ENCODE measurements around the gene HOXB2.
A peak's percentile ranks its signal among the peaks of the same experiment; 100 is the strongest.

The HOXB2 gene

DNA sequence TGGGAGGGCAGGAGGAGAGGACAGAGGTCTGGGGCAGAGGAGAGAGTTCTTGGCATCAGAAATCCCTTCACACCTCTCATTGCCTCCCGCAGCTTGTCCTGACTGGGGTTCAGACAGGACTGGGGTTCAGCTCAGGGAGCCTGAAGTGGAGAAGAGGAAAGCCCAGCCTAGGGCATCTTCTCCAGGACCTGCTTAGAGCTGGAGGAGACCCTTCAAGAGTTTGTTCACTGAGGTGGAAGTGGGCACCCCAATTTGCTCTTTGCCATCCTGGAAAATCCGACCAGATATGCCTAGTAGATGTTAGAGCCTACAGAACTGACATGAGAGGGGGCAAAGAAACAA, 43.1 kb upstream of the HOXB2 start:
- no peak for DNase-seq (ENCODE audit: insufficient read length)
- TF ChIP-seq TAF1 (IDR thresholded peaks at IDR 0.05; ENCODE audit: borderline replicate concordance, low read depth, low read length), result no peak
- TF ChIP-seq POLR2AphosphoS5 (IDR thresholded peaks at IDR 0.05; ENCODE audit: low read depth, low read length), result no peak
- no peak for TF ChIP-seq POLR2A (IDR thresholded peaks at IDR 0.05; ENCODE audit: low read depth, low read length)
- no peak for FAIRE-seq

DNA sequence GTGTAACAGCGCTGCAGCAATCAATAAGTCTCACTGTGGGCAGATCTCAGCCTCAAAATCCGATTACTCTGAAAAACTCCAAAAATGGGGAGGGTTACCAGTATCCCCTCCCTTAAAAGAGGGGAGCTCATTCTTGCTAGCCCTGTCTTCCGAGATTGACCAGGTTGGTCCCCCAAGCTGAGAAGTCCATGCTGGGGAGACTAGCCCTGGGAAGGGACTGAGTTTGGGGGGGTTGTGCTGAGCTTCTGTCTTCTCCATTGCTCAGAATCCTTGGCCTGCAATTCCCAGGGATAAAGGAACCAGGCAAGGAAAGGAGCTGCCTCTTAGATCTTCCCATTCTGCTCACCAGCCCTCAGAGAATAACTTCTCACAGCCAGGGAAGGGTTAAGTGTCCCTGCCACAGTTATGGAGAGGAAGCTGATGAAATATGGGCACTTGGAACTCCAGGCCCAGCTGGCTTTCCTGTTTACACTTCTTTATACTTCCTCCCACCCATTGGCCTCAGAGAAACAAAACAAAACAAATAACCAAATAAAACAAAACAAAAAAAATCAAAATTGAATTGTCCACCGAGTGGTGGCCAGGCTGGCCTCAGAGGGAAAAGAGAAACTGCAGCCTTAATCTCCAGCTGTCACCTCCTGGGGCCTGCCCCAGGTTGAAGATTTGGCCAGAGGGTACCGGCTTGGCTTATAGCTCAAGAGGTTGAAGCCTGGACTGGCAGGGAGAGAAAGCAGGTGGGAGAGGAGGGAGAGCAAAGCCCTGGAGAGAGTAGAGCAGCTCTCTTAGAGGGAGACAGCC, 42.6 kb upstream of the HOXB2 start:
- DNase-seq (ENCODE audit: insufficient read length) (no peak), FAIRE-seq (no peak)
- TF ChIP-seq POLR2A (IDR thresholded peaks at IDR 0.05; ENCODE audit: low read depth, low read length), result no peak
- no peak for TF ChIP-seq POLR2AphosphoS5 (IDR thresholded peaks at IDR 0.05; ENCODE audit: low read depth, low read length)
- TF ChIP-seq TAF1 (IDR thresholded peaks at IDR 0.05; ENCODE audit: borderline replicate concordance, low read depth, low read length), result no peak

DNA sequence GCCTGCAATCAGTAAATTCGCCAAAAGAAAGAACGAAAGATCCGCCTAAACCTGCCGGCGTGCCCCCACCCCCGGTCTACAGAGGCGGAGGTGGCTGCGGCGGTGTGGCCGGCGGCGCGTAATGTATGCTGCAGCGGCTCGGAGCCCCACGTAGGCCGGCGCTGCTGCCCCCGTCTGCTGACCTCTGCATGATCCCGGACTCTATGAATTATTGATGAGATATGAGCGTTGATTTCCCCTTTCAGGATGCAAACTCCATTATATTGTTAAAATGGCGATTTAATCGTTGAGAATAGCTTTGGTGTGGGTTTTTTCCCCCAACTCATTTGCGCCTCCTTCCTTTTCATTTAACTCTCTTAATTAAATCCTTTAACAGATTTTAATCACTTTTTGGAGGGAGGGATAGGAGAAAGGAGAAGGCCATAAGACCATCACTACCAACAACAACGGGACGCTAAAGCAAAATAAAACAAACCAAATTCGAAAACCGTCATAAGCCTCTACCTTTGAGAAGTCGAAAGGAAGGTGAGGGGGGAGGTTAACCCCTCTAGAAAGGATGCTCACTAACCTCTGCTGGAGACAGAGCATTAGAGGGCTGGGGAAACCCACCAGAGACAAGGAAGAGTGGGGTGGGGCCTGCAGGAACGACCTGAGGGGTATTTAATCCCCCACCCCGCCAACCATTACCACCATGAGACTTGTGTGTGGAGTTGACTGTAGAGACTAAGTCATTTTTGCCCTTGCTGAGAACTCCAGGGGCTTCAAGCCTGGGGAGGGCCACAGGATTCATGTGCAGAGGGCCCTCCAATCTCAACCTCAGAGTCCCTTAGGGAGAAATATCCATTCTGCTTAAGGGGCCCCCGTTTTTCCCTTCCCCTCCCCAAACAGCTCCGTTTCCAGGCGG, 41.7 kb upstream of the HOXB2 start:
- DNase-seq (ENCODE audit: insufficient read length) (peak; percentile 58), FAIRE-seq (peak; percentile 78)
- TF ChIP-seq POLR2A (IDR thresholded peaks at IDR 0.05; ENCODE audit: low read depth, low read length) (no peak), POLR2AphosphoS5 (IDR thresholded peaks at IDR 0.05; ENCODE audit: low read depth, low read length) (no peak), TAF1 (IDR thresholded peaks at IDR 0.05; ENCODE audit: borderline replicate concordance, low read depth, low read length) (no peak)

DNA sequence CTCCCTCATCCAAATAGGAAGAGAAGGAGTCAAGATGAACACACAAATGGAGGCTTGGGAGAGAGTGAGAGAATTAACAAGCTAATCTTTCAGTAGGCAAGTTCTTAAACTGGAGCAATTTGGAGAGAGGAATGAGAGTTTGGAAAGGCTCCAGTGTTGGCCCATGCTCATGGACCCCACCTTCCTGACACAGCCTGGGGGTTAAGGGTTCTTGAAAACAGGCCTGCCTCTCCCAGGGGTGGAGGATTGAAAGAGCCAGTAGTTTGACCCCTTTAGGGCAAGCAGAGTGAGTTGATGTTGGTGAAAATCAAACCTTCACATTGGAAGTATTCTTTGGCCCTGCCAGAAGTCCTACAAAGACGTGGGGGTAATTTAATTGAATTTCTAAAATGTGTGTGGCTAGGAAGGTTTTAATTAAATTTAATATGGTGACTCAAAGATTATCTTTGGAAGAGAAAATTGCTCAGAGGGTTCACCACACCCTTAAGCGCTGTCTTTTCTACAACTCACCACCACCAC, 39.4 kb upstream of the HOXB2 start:
- TF ChIP-seq TAF1 (IDR thresholded peaks at IDR 0.05; ENCODE audit: borderline replicate concordance, low read depth, low read length) (no peak), POLR2A (IDR thresholded peaks at IDR 0.05; ENCODE audit: low read depth, low read length) (no peak)
- no peak for FAIRE-seq
- no peak for DNase-seq (ENCODE audit: insufficient read length)

DNA sequence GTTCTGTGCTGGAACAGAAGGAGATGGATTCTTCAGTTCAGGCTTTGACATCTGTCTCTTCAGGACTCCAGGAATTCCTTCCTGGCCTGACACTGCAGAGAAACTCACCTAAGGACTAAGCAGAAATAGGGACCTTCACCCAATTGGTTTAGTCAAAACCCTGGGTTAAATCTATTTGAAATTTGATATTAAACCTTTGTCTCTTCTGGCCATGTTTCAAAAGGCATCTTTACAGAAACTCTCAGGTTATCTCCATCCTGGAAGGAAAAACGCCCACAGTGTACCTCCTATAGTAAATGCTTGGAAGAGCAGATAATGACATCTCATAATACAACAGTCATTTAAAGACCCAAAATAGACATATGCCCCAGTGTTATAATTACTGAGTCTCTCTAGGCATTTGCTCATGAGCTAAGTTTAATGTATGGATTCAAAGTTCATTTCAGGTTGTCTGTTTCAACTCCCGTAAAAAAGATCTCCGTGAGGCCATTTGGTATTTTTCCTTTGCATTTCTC, 38.9 kb upstream of the HOXB2 start:
- TF ChIP-seq TAF1 (IDR thresholded peaks at IDR 0.05; ENCODE audit: borderline replicate concordance, low read depth, low read length) (no peak), POLR2AphosphoS5 (IDR thresholded peaks at IDR 0.05; ENCODE audit: low read depth, low read length) (no peak), POLR2A (IDR thresholded peaks at IDR 0.05; ENCODE audit: low read depth, low read length) (no peak)
- no peak for DNase-seq (ENCODE audit: insufficient read length)
- FAIRE-seq, result no peak

DNA sequence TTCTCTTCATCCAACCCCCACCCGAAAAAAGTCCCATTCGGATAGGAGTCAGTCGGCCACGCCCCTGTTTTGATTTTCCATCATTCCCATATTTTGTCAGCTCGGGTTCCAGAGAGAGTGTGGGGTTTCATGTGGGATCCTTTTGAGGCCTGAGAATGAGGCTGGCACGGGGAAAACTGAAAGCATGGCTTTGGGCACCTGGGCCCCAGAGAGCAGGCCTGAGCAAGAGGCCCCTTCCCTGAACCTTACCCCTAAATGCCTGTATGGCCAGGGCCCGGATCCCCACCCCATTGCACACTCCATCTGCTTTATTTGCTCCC, 37.8 kb upstream of the HOXB2 start:
- no peak for FAIRE-seq
- TF ChIP-seq POLR2AphosphoS5 (IDR thresholded peaks at IDR 0.05; ENCODE audit: low read depth, low read length) (no peak), POLR2A (IDR thresholded peaks at IDR 0.05; ENCODE audit: low read depth, low read length) (no peak), TAF1 (IDR thresholded peaks at IDR 0.05; ENCODE audit: borderline replicate concordance, low read depth, low read length) (no peak)
- DNase-seq (ENCODE audit: insufficient read length), result no peak

DNA sequence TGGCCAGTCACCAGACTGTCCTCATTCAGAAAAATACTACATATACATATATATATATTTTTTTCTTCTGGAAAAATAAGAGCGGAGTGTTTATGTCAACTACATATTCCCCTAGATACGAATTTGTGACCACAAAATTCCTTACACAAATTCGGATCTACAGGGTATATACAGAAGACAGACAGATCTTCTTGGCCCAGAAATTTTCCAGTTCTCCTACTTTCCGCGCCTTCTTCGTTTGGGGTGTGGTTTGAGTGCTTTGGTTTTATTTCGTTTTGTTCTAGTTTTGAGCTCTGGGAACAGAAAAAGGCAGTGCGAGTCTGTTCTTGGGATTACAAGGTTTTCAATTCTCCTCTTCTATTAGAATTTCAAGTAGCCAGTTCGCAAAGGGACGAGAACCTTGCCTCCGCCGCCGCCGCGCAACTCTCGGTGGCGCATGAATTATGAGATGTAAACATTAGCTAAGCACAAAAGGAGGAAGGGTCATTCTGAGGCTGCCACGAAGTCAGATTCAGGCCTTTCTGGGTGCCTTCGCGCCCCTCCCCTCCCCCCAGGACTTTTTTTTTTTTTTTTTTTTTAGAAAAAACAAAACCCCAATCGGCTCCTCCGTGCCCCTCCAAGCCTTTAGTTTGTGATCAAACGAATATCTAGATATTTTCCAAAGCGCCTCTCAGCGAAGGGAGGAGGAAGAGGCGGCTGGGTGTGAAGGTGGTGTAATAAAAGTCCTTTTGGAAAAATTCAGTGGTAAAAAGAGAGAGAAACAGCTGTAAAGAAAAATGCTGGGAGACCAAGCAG, 35.0 kb upstream of the HOXB2 start:
- FAIRE-seq (no peak), DNase-seq (ENCODE audit: insufficient read length) (no peak)
- no peak for TF ChIP-seq TAF1 (IDR thresholded peaks at IDR 0.05; ENCODE audit: borderline replicate concordance, low read depth, low read length)
- no peak for TF ChIP-seq POLR2A (IDR thresholded peaks at IDR 0.05; ENCODE audit: low read depth, low read length)
- TF ChIP-seq POLR2AphosphoS5 (IDR thresholded peaks at IDR 0.05; ENCODE audit: low read depth, low read length), result no peak

DNA sequence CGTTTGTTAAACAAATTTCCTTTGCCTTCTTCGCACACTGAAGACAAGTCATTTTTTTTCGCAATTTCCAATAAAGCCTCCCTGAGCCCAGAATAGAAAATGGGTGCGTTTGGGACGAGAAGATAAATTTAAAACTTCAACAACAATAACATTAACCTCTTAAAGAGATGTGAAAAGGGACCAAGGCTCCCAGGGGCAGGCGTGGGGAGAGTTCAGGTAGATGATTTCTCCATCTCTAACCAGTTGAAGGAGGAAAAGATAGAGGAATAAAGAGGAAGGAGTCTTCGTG, 34.5 kb upstream of the HOXB2 start:
- TF ChIP-seq POLR2A (IDR thresholded peaks at IDR 0.05; ENCODE audit: low read depth, low read length) (no peak), TAF1 (IDR thresholded peaks at IDR 0.05; ENCODE audit: borderline replicate concordance, low read depth, low read length) (no peak), POLR2AphosphoS5 (IDR thresholded peaks at IDR 0.05; ENCODE audit: low read depth, low read length) (no peak)
- no peak for FAIRE-seq

DNA sequence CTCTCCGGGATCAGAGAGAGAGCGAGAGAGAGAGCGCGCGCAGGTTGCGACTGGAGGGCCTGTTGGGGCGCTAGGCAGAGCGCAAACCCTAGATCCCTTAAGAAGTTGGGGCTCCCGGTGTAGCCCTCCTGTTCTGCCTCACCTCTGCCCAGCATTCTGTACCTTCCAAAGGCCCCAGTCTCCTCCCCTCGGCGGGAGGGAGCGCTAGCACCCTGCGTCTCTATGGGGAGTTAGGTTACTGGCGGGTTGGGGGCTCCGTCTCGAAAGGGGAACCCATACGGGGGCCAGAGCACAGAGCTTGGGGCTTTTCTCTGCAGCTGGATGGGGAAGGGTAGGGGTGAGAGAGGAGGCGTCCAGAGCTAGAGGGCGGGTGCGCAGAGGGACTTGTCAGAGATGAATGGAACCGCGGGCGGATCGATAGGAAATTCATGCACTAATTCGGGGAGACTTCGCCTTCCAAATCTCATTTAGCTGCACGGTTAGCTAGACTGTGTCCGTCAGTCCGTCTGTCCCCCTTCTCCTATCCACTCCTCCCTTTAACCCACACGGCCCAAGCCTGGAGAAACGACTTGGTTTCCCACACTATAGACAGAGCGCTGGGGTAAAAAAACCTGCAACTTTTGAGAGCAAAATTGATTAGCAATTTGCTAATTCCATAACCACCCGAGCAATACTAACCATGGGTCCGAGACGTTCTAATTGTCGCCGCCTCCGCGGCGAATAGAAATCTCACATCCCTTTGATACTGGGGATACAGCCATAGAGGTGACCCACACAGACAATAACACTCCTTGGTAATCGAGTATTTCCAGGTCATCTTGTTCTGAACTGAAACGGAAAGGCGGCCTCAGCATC, 33.9 kb upstream of the HOXB2 start:
- TF ChIP-seq TAF1 (IDR thresholded peaks at IDR 0.05; ENCODE audit: borderline replicate concordance, low read depth, low read length), result no peak
- peak; percentile 15; the same call in 1 of the 2 replicates for TF ChIP-seq POLR2A (IDR thresholded peaks at IDR 0.05; ENCODE audit: low read depth, low read length)
- DNase-seq (ENCODE audit: insufficient read length) (peak; percentile 55), FAIRE-seq (peak; percentile 87)

More for the DNA sequence above, 34.5 kb upstream of the HOXB2 start:
- no peak for DNase-seq (ENCODE audit: insufficient read length)

DNA sequence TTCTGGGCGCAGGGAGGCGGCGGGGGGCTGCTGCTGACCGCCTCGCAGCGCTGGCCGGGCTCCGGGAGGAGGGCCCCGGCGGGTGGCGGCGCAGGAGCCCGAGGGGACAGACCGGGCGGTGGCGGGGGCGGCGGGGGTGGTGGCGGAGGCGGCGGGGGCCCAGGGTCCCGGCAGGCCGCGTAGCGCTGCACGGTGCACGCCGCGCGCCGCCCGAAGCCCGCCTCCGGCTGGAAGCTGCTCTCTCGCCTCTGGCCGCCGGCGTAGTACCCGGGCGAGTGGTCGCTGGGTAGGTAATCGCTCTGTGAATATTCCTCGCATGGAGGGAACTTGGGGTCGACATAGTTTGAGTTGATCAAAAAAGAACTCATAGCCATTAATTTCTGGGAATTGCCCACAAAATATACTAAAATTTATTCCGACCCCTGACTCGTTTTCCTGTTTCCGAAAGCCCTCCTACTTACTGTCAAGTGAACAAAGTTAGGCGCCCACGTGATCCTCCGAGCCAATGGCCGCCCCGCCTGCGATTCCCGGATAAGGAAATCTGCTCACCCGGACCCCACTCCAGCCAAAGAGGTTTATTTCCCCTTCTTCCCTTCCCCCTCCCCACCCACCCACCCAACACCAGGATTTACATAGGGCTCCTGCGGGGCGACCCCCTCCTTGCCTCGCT, 33.2 kb upstream of the HOXB2 start, which contains the start of gene HOXB4:
HOXB4 (minus strand) TSS at position 405 of the 670 bp plus-strand sequence; CDS start at position 374, 31 bp downstream.
- FAIRE-seq (peak; percentile 71), DNase-seq (ENCODE audit: insufficient read length) (peak; percentile 76)
- TF ChIP-seq POLR2A (IDR thresholded peaks at IDR 0.05; ENCODE audit: low read depth, low read length), result peak; percentile 45; the same call in 1 of the 2 replicates
- no peak; the same call in 1 of the 2 replicates for TF ChIP-seq POLR2AphosphoS5 (IDR thresholded peaks at IDR 0.05; ENCODE audit: low read depth, low read length)

All from GM12892 (cell line).